Measurements from ENCODE around the gene NEMF. TPM values are rescaled to one million over a fixed set of nuclear protein-coding genes. Genes with fewer than 3 reads are reported as not detected.
"Not testable (repeated sequence)": the region's sequence is repeated elsewhere in the genome, so short reads cannot be mapped to it uniquely, and the experiment has no call there.

NEMF gene
- total RNA-seq, 1 experiment from 2014 or later: 66.1 TPM

GRCh38 chr14:49882826-49883694 lies 30.5 kb upstream of the NEMF start:
- no peaks in the 10 kb centered on the region for H3K36me3 ChIP-seq
- H3K27ac ChIP-seq: no peak overlapping the region
- no peak overlapping the region for H3K4me3 ChIP-seq
- H3K27me3 ChIP-seq: no peaks in the 10 kb centered on the region
- no peaks in the 10 kb centered on the region for H3K4me1 ChIP-seq
- no peaks in the 10 kb centered on the region for H3K9me3 ChIP-seq (replicated peaks)
- no peak for DNase-seq

DNA sequence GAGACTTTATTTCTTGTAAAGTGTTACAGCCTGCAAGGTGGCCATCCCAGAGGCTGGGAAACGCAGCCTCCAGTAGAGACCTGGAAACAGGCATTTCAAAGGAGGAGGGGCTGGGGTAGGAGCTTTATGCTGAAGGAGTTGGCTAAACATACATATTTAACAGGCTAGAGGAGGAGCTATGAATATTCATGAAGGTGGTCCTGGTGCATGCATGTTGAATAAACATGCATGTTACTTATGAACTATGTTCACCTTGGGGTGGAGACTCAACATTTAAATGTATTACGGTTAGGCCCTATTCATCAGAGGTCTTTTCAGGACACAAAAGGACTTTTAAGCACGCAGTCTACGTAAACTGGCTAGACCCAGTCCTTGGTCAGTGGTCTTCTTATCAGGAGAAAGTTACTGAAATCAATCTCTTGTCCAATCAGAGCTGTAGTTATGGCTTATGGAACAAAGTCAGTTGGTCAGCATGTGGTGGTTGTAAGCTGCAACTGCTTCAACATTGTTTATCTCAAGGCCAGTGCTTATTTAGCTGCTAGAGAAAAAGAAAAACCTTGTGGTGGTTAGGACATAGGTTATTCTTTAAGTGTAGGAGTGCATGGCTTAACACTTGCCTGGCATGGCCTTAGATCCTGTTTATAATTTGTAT lies 28.9 kb upstream of the NEMF start:
- no peaks in the 10 kb centered on the region for H3K9me3 ChIP-seq (replicated peaks)
- no peak for DNase-seq
- H3K4me1 ChIP-seq: no peaks in the 10 kb centered on the region
- no peaks in the 10 kb centered on the region for H3K36me3 ChIP-seq
- no peak overlapping the region for H3K4me3 ChIP-seq
- H3K27ac ChIP-seq: no peak overlapping the region
- H3K27me3 ChIP-seq: no peaks in the 10 kb centered on the region

- no peak overlapping the region for H3K4me3 ChIP-seq
- H3K27ac ChIP-seq: no peak overlapping the region
- no peaks in the 10 kb centered on the region for H3K9me3 ChIP-seq (replicated peaks)
- no peak for DNase-seq
- no peaks in the 10 kb centered on the region for H3K36me3 ChIP-seq
- H3K27me3 ChIP-seq: no peaks in the 10 kb centered on the region
- H3K4me1 ChIP-seq: peaks cover 2% of the 10 kb centered on the region; the same call in 1 of the 2 replicates
These were observed 27.9 kb upstream of the NEMF start for GRCh38 chr14:49880267-49881064.

DNA sequence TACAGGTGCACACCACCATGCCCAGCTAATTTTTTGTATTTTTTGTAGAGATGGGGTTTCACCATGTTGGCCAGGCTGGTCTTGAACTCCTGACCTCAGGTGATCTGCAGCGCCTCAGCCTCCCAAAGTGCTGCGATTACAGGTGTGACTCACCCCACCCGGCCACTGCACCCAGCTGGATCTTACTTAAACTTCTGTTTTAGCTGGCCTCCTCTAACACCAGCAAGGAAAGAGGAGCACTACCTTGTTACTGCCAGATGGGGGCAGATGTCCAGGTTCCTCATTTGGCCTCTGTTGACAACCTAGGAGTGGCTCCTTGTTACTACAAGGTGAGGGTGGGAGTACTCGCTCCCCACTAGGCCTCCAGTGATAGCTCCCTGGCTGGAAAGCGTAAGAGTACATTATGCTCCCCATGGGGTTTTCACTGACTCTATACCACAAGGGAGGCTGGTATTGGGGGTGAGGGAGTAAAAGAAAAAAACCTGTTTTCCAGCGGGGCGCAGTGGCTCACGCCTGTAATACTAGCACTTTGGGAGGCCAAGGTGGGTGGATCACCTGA lies 27.1 kb upstream of the NEMF start:
- H3K36me3 ChIP-seq: no peaks in the 10 kb centered on the region
- H3K4me3 ChIP-seq: no peak overlapping the region
- H3K27ac ChIP-seq: no peak overlapping the region
- no peaks in the 10 kb centered on the region for H3K27me3 ChIP-seq
- no peaks in the 10 kb centered on the region for H3K9me3 ChIP-seq (replicated peaks)
- peaks cover 2% of the 10 kb centered on the region; the same call in 1 of the 2 replicates for H3K4me1 ChIP-seq
- peak; percentile 29 to 65 for DNase-seq

DNA sequence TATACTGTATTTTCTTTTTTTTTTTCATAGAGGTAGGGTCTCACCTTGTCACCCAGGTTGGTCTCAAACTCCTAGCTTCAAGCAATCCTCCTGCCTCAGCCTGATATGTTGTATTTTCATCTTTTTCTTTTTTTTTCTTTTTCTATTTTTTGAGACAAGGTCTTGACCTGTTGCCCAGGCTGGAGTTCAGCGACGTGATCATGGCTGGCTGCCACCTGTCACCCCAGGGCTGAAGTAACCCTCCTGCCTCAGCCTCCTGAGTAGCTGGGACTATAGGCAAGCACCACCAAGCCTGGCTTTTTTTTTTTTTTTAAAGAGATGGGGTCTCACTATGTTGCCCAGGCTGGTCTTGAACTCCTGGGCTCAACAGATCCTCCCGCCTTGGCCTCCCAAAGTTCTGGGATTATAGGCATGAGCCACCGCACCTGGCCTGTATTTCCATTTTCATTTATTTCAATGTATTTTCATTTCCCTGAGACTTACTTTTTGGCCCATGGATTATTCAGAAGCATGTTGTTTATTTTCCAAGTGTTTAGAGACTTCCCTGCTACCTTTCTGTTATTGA lies 24.1 kb upstream of the NEMF start:
- Histone ChIP-seq H3K27ac (no peak overlapping the region), H3K36me3 (no peaks in the 10 kb centered on the region)

DNA sequence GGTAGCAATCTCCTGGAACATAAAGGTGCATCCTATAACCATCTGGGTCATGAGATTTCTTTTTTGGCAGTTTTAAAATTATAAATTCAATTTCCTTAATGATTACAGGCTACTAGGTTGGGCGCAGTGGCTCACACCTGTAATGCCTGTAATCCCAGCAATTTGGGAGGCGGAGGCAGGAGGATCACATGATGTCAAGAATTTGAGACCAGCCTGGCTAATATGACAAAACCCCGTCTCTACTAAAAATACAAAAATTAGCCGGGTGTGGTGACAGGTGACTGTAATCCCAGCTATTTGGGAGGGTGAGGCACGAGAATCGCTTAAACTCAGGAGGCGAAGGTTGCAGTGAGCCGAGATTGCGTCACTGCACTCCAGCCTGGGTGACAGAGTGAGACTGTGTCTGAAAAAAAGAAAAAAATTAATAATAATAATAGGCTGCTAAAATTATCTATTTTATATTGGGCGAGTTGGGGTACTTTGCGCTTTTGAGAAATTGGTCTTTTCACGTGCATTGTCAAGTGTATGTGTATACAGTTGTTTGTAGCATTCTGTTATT lies 23.1 kb upstream of the NEMF start:
- H3K4me3 ChIP-seq: no peak overlapping the region
- H3K27me3 ChIP-seq: no peaks in the 10 kb centered on the region
- H3K27ac ChIP-seq: no peak overlapping the region
- no peak for DNase-seq
- no peaks in the 10 kb centered on the region for H3K36me3 ChIP-seq
- H3K4me1 ChIP-seq: peaks cover 2% of the 10 kb centered on the region; the same call in 1 of the 2 replicates
- no peaks in the 10 kb centered on the region for H3K9me3 ChIP-seq (replicated peaks)

More for the DNA sequence above, 24.1 kb upstream of the NEMF start:
- no peaks in the 10 kb centered on the region for H3K27me3 ChIP-seq
- no peak for DNase-seq
- H3K4me1 ChIP-seq: peaks cover 2% of the 10 kb centered on the region; the same call in 1 of the 2 replicates
- no peaks in the 10 kb centered on the region for H3K9me3 ChIP-seq (replicated peaks)
- no peak overlapping the region for H3K4me3 ChIP-seq

DNA sequence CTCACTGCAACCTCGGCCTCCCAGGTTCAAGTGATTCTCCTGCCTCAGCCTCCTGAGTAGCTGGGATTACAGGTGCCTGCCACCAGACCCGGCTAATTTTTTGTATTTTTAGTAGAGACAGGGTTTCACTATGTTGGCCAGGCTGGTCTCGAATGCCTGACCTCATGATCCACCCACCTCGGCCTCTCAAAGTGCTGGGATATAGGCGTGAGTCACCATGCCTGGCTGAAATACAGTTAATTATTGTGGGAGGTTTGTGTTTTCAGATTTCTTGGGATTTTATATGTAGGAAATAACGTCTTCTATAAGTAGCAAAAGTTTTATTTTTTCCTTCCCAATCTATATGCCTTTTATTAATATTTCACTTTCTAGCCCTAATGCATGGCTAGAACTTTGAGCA lies 21.0 kb upstream of the NEMF start:
- H3K27ac ChIP-seq; H3K4me1 ChIP-seq; H3K9me3 ChIP-seq (replicated peaks); H3K27me3 ChIP-seq; H3K4me3 ChIP-seq; DNase-seq; H3K36me3 ChIP-seq: not testable (repeated sequence)

DNA sequence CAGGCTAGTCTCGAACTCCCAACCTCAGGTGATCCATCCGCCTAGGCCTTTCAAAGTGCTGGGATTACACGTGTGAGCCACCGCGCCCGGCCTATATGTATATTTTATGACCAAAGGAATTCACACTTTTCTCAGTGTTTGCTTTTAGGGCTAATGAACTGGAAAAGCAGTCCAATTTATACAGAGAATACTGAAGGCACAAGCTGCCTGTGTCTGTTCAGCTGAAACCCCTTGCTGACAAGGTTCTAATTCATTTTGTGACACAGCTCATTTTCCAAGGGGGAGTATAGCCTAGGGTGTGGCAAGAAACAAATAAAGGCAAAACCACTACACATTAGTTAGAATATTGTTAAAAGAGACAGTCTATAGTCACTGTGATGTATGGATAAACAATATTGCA lies 18.3 kb upstream of the NEMF start:
- no peak for DNase-seq
- H3K27me3 ChIP-seq: no peaks in the 10 kb centered on the region

GRCh38 chr14:49868720-49869114 lies 16.1 kb upstream of the NEMF start:
- peak overlapping the region; percentile 77 for H3K4me3 ChIP-seq
- H3K9me3 ChIP-seq (replicated peaks): no peaks in the 10 kb centered on the region
- H3K36me3 ChIP-seq: no peaks in the 10 kb centered on the region
- H3K27ac ChIP-seq: no peak overlapping the region
- no peaks in the 10 kb centered on the region for H3K27me3 ChIP-seq
- DNase-seq: no peak
- no peaks in the 10 kb centered on the region for H3K4me1 ChIP-seq

More for the DNA sequence above, 18.3 kb upstream of the NEMF start:
- Histone ChIP-seq H3K4me3 (no peak overlapping the region), H3K27ac (no peak overlapping the region), H3K36me3 (no peaks in the 10 kb centered on the region), H3K4me1 (0 out of 2 replicates have a peak, but pooled peaks cover 2% of the 10 kb centered on the region), H3K9me3 (replicated peaks) (no peaks in the 10 kb centered on the region)

DNA sequence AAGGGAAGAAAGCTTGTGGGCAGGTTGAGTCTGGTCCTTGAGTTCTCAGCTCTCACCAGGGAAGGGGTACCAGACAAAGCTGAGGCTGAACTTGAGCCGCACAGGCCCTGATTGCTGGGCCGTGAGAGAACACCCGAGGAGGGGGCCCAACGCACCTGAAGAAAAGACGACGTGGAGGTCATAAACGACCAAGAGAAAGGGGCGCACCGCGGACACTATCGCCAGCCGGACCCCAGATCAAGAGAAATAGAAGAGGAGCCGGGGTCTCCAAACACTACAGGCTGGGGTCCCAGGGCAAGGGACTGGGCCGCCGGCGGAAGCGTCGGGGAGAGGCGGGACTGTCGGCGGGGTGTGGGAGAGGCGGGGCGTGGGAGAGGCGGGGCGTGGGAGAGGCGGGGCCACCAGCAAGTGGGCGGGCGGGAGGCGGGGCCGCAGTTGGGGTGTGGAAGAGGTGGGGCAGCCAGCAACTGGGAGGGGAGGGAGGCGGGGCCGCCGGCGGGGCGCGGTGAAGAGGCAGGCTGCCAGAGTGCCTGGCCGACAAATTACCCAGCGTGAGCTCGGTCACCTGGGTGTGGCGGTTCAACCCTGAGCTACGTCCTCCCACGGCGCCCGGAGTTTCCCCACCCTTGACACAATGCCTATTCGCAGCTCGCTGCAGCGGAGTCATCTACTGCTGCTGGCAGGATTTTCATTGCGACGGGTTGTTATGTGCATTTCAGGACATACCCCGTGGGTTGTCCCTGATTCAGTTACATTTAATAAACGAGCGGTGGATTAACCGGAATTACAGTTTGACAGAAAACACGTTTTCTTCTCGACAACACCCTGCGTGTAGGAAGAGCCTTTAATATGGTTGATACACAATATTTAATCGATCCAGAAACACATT lies 15.5 kb upstream of the NEMF start:
- peak; percentile 94 to 95 for DNase-seq
- H3K27ac ChIP-seq: peak overlapping the region; percentile 39; the same call in 1 of the 2 replicates
- no peaks in the 10 kb centered on the region for H3K9me3 ChIP-seq (replicated peaks)
- H3K27me3 ChIP-seq: no peaks in the 10 kb centered on the region
- no peaks in the 10 kb centered on the region for H3K36me3 ChIP-seq
- H3K4me1 ChIP-seq: no peaks in the 10 kb centered on the region
- peak overlapping the region; percentile 77 for H3K4me3 ChIP-seq

GRCh38 chr14:49865431-49865859 lies 12.9 kb upstream of the NEMF start:
- Histone ChIP-seq H3K4me3 (no peak overlapping the region), H3K36me3 (no peaks in the 10 kb centered on the region), H3K27me3 (no peaks in the 10 kb centered on the region), H3K4me1 (no peaks in the 10 kb centered on the region), H3K9me3 (replicated peaks) (no peaks in the 10 kb centered on the region), H3K27ac (no peak overlapping the region)
- DNase-seq: peak; percentile 56 to 78

DNA sequence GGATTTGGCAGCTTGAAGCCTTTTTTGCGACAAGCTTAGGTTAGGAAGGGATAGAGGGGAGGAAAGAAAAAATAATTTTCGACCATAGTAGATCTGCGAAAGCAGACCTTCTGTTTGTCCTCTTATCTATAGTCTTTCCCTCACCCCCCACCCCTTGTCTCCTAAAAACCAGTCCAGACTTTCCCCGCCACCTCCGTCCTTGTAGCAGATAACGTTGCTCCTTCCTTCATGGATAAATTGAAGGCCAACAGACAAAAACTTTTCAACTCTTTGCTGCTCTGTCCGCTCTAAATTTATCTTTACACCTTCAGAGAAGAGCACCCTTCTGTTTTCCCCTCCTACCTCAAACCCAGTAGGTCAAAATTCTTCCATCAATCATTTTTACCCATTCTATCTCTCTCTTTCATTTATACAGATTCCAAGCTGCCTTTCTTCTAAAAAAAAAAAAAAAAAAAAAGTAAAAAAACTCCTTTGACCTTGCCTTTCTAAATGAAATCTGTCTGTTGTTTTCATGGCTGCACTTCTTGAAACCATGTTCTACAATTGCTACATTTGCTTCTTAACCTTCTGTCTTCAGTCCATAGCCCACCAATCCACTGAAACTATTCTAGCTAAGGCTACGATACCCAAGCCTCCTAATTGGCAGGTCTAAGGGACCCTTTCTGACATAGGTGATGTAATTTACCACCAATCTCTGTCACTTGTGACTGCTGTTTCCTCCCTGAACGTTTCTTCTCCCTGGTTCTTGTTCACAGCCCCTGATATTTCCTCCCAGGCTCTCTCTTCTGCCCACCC lies 11.1 kb upstream of the NEMF start:
- H3K27me3 ChIP-seq: no peaks in the 10 kb centered on the region
- peak overlapping the region; percentile 24; the same call in 1 of the 2 replicates for H3K27ac ChIP-seq
- H3K4me3 ChIP-seq: peak overlapping the region; percentile 73
- no peak for DNase-seq
- no peaks in the 10 kb centered on the region for H3K36me3 ChIP-seq
- no peaks in the 10 kb centered on the region for H3K4me1 ChIP-seq
- no peaks in the 10 kb centered on the region for H3K9me3 ChIP-seq (replicated peaks)
